ENCODE data around the gene MATK.

DNA sequence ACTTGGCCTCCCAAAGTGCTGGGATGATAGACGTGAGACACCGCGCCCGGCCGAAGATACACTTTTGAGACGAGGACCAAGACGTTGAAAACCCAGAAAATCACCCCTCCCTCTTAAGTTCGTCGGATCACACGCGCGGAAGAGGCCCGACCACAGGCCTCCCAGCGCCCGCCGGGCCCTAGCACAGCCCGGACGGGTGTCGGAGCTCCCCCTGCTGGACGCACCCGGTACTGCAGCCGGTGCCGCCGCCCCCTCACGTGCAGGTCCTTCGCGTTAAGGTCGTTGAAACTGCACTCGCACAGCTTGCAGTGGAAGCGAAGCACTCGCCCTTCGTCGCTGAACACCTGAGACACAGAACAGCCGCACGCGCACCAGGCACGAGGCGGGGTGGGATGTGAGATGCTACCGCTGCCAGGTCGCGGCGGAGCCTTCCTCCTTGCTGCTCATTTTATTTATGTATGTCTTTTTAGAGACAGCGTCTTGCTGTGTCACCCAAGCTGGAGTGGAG lies 35.7 kb upstream of the MATK start:
- no peak for TF ChIP-seq POLR2AphosphoS5 (IDR thresholded peaks at IDR 0.05; ENCODE audit: borderline replicate concordance, low read depth, low read length)
- TF ChIP-seq EZH2 (IDR thresholded peaks at IDR 0.05), result no peak
